ENCODE results near the gene OPALIN.

Gene OPALIN

GRCh38 chr10:96371356-96371755, 12.6 kb upstream of the OPALIN start:
- DNase-seq: no peak

GRCh38 chr10:96370584-96371157, 11.9 kb upstream of the OPALIN start:
- peak; percentile 68 for DNase-seq

- DNase-seq: no peak
Measured at GRCh38 chr10:96369890-96370583, 11.2 kb upstream of the OPALIN start.

DNA sequence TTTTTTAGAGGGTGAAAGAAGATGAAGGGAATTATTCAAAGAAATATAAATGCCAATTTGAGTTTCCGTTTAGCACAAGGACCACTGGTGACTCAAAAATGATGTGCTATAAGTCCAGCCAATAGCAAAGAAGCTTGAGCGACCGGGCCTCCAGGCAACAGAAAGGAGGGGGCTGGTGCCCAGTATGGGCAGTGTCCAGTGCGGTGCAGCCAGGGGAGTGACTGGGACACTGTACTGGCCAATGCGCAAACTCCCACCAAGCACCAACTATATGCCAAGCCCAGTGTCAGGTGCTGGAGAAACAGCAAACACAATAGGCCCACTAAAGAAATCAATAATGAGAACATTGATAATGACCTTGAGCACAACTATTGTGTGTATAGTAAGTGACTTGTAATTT, 10.2 kb upstream of the OPALIN start:
- no peak for DNase-seq

DNA sequence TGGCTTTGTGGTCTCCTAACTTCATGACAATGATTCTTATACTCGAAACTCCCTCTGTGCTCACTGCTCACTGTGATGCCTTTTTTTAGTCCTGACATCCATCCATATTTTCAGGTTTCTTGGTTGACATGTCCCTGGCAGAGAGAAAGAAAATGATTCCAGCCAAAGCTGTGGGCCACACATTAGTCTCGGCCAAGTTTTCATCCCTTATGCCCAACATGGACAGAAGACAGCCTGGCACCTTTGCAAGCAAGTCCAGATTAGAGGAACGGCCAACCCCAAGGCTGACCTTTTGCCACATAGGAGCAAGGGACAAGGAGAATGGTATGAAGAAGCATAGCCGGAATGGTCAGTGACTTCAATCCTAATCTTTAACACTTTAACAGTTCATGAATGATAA, 8.7 kb upstream of the OPALIN start:
- DNase-seq: no peak

DNA sequence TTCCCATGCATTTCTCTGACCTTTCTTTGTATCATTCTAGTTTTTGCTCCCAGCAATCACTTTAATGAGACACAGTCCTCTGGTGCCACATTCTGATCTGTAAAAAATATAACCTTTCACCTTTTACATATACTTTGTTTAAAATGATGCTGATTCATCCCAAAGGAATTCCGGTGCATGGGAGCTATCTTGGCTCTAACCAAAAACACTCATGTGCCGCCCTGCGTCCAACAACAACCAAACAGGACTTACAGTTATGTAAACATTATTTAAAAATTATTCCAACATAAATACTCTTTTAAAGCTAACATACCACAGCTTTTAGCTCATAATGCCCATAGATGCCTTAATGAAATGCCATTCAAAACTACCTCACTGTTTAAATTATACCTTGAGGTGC, 7.7 kb upstream of the OPALIN start:
- no peak for DNase-seq

DNA sequence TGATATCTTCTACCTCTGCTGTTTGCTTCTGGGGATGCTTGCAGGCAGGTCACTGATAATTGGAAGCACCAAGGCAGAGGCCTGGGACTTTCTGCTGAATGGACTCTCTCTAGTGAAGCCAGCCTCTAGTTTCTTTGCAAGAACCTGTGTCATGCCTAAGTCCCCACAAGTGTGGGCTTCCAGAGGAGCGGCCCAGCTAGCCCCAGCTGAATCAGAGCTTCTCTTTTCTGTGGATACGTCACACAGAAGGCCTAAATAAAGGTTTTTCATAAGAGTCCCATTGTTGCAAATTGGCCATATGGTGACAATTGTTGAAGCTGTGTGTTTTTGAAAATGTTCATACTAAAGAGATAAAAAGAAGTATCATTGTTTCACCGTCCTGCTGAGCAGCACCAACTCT, 6.8 kb upstream of the OPALIN start:
- no peak for DNase-seq

- DNase-seq: no peak
Measured at GRCh38 chr10:96360766-96361165, 2.0 kb upstream of the OPALIN start.

DNA sequence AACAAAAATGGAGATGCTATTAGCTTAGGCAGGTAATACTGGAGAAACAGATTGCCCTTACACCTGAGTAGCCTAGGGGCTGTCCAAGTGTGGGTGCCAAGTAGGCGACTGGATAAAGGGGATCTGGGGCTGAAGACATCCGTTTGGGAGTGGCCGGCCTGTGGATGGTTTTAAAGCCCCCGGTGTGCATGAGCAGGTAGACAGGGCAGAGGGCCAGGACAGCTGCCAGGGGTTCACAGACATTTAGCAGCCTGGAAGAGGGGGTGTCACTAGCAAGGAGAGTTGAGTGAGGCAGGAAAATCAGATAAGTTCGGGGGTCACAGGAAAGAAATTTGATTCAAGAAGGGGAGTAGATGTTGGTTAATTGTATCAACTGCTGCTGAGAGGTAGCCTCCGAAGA, 1.5 kb upstream of the OPALIN start:
- no peak for DNase-seq

DNA sequence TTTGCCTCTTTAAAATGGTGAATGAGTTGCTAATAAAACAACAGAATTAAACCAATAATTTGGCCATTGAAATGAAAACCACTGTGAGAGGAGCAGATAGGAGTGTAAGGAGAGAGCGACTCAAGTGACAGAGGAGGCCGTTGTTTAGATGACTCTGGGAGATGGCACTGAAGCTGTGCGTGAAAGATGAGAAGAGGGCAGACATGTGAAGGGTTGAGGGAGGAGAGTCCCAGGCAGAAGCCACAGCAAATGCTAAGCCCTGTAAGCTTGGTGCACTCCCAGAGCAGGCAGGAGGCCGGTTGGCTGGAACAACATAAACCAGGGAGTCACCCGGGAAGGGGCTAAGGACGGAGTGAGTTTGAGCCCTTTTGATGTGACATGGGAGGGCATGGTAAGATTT, 814 bp upstream of the OPALIN start:
- no peak for DNase-seq

- DNase-seq: no peak
Measured at GRCh38 chr10:96357038-96357620, 1.7 kb downstream of the OPALIN start.

GRCh38 chr10:96352582-96352981, 6.2 kb downstream of the OPALIN start:
- DNase-seq: no peak

GRCh38 chr10:96352027-96352426, 6.8 kb downstream of the OPALIN start:
- no peak for DNase-seq

DNA sequence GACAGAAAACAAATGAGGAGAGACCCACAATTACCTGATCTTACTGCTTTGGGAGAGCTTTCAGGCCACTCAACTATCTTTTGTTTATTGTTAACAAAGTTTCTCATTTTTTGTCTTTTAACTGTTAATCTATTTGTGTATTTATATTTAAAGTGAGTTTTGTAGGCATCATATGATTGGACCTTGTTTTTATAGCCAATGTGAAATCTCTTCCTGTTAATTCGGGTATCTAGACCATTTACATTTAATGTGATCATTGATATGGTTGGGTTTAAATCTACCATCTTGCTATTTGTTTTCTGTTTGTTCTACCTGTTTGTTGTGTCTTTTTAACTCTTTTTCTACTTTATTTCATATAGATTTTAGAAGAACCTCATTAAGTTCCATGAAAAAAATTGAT, 12.5 kb downstream of the OPALIN start:
- no peak for DNase-seq

DNA sequence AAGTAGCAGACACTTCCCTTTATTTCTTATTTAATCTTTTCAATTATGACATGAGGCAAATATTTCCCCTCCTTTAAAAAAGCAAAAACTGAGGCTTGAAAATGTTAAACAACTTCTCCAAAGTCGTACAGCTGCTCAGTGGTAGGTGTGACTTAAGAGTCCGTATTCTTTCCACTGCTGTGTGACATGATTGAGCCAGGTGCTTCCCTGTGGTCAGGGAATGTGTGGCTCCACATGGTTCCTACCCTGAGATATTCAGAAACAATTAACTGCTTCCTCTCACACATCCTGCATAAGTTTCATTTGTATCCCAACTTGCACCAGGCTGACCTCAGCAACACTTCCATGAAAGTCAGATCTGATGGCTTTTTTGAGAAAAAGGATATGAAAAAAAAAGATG, 13.6 kb downstream of the OPALIN start:
- no peak for DNase-seq

DNA sequence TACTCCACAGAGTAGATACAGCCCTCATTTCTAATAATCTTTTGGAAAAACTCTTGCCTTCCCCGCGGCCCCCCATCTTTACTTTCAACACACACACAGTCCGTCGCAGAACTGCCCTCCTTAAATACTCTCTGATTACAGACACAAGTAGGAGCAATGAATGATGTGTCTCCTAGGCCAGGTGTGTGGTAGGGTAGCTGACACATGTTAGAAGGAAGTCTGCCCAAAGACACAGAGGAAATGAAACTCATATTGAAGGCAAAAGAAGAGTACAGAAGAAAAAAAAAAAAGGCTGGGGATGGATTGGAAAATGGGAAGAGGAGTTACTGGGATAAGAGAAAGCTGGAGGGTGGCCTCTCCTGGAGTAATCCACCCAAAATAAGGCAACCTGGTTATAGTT, 14.6 kb downstream of the OPALIN start:
- no peak for DNase-seq

DNA sequence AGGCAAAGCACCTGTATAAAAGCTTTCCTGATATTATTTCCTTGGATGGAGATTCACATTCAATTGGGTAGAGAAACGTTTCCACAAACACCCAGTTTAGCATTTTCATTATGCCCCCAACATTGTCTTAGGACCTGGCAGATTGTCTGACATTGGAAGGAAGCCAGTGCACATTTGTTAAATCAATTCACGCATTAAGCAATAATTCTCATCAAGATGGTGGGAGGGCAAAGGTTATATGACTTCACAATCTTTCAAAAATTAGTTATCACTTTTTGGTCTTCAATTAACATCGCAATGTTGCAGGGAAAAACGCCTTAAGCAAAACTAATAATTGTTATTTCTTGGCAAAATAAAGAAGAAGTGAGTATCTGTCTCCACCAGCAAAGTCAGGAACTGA, 16.4 kb downstream of the OPALIN start:
- DNase-seq: no peak

GRCh38 chr10:96341219-96342182, 17.3 kb downstream of the OPALIN start:
- DNase-seq: peak; percentile 52

GRCh38 chr10:96339956-96340904, 18.6 kb downstream of the OPALIN start:
- peak; percentile 75 for DNase-seq

GRCh38 chr10:96339383-96339782, 19.4 kb downstream of the OPALIN start:
- DNase-seq: no peak

- DNase-seq: no peak
Measured at GRCh38 chr10:96338279-96338925, 20.4 kb downstream of the OPALIN start.

GRCh38 chr10:96337106-96337505, 21.7 kb downstream of the OPALIN start:
- no peak for DNase-seq

Data from activated CD4-positive, alpha-beta T cell treated with anti-CD3 and anti-CD28 coated beads, Interleukin-2, Interleukin-6, amounts not matched to agents 100 ng/mL and 50 ng/mL, durations not matched to agents 16 hours and 8 hours (primary cell).